ENCODE measurements around the gene OLFM3. TPM values are rescaled to one million over a fixed set of nuclear protein-coding genes. Genes with fewer than 3 reads are reported as not detected.

OLFM3 gene
- total RNA-seq, 4 donors from 2014 or later = not detected

GRCh38 chr1:101873672-101874071 is 123.1 kb downstream of the OLFM3 start:
- H3K4me3 ChIP-seq (ENCODE audit: low read depth, poor library complexity, severe bottlenecking) = no peak overlapping the region
- TF ChIP-seq POLR2A (IDR thresholded peaks at IDR 0.05) = no peak
- TF ChIP-seq, protein P1, sequence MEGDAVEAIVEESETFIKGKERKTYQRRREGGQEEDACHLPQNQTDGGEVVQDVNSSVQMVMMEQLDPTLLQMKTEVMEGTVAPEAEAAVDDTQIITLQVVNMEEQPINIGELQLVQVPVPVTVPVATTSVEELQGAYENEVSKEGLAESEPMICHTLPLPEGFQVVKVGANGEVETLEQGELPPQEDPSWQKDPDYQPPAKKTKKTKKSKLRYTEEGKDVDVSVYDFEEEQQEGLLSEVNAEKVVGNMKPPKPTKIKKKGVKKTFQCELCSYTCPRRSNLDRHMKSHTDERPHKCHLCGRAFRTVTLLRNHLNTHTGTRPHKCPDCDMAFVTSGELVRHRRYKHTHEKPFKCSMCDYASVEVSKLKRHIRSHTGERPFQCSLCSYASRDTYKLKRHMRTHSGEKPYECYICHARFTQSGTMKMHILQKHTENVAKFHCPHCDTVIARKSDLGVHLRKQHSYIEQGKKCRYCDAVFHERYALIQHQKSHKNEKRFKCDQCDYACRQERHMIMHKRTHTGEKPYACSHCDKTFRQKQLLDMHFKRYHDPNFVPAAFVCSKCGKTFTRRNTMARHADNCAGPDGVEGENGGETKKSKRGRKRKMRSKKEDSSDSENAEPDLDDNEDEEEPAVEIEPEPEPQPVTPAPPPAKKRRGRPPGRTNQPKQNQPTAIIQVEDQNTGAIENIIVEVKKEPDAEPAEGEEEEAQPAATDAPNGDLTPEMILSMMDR (IDR thresholded peaks at IDR 0.05) = no peak
- intact Hi-C loops (cut with DNase I; ENCODE audit: low total_unique reads) = no loop called here
- DNase-seq (ENCODE audit: low spot score in 2 of 2) = no peak
- WGBS, 2 donors = 90 to 95% methylated on average over 1 of the region's 1 CpG

DNA sequence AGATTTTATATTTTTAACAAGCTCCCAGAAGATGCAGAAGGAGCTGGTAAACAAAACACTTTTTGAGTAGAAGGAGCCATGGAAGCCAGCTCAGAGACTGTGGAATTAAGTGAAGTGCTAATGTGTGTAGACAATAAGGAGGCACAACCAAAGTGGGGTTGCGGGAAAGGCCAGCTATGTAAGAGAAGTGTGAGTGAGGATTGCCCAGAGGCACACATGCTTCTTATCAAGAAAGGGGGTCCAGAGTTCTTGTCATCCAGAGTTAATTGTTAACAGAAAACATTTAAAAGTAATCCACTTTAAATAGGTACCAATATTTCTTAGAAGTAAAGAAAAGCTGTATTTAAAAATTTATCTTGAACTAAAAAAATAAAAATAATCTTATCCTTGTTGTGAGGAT is 136.8 kb downstream of the OLFM3 start:
- TF ChIP-seq, protein P1 (IDR thresholded peaks at IDR 0.05) = no peak
- H3K4me3 ChIP-seq (ENCODE audit: low read depth, poor library complexity, severe bottlenecking) = no peak overlapping the region
- no peak for DNase-seq (ENCODE audit: low spot score in 2 of 2)
- intact Hi-C loops (cut with DNase I; ENCODE audit: low total_unique reads) = no loop called here
- 64 to 65% methylated on average over 1 of the region's 1 CpG for WGBS, 2 donors

- WGBS, 2 donors = 43 to 48% methylated on average over 3 of the region's 3 CpGs
- intact Hi-C loops (cut with DNase I; ENCODE audit: low total_unique reads) = no loop called here
- no peak overlapping the region for H3K4me3 ChIP-seq (ENCODE audit: low read depth, poor library complexity, severe bottlenecking)
- DNase-seq (ENCODE audit: low spot score in 2 of 2) = no peak
- TF ChIP-seq, protein P1 (IDR thresholded peaks at IDR 0.05) = no peak
- TF ChIP-seq POLR2A (IDR thresholded peaks at IDR 0.05) = no peak
Measured at GRCh38 chr1:101854271-101854670, 142.5 kb downstream of the OLFM3 start.

DNA sequence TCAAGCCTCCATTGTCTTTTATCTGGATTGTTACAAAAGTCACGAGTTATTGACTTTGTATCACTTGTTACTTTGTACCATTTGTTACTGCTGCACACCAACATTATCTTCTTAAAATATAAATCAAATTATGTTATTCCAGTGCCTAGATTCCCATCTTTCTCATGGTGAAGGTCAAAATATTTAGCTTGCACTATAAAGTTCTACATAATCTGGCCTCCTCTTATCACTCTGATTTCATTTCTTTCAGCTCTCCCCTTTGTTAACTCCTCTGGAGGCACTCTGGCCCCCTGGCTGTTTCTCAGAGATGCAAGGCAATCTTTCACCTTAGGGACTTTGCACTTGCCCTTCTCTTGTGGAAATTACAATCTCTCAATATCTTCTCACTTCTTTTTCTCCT is 143.8 kb downstream of the OLFM3 start:
- DNase-seq (ENCODE audit: low spot score in 2 of 2) = no peak
- intact Hi-C loops (cut with DNase I; ENCODE audit: low total_unique reads) = no loop called here
- no peak for TF ChIP-seq POLR2A (IDR thresholded peaks at IDR 0.05)
- H3K4me3 ChIP-seq (ENCODE audit: low read depth, poor library complexity, severe bottlenecking) = no peak overlapping the region
- 84 to 90% methylated on average over 1 of the region's 1 CpG for WGBS, 2 donors

- intact Hi-C loops (cut with DNase I; ENCODE audit: low total_unique reads) = no loop called here
- no peak overlapping the region for H3K4me3 ChIP-seq (ENCODE audit: low read depth, poor library complexity, severe bottlenecking)
- 55 to 74% methylated on average over 1 of the region's 1 CpG for WGBS, 2 donors
- TF ChIP-seq POLR2A (IDR thresholded peaks at IDR 0.05) = no peak
- TF ChIP-seq, protein P1 (IDR thresholded peaks at IDR 0.05) = no peak
- no peak for DNase-seq (ENCODE audit: low spot score in 2 of 2)
Measured at GRCh38 chr1:101849356-101849755, 147.4 kb downstream of the OLFM3 start.

DNA sequence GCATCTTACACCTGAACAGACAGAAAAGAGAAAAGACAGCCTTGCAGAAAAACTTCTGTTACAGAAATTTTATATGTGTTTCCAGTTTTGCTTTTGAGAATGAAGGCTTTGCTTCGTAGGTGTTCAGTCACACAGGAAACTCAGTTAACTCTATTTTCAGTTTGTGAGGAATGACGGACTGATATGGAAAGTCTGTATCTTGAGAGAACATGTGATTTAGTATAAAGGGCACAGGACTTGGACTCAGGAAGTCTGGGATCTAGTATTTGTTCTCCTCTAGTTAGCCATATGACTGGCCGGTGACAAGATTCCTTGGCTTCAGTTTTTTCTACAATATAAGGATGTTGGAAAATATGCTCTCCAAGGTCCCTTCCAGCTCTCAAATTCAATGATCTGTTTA is 149.1 kb downstream of the OLFM3 start:
- no peak overlapping the region for H3K4me3 ChIP-seq (ENCODE audit: low read depth, poor library complexity, severe bottlenecking)
- no peak for TF ChIP-seq POLR2A (IDR thresholded peaks at IDR 0.05)
- TF ChIP-seq, protein P1 (IDR thresholded peaks at IDR 0.05) = no peak
- DNase-seq (ENCODE audit: low spot score in 2 of 2) = no peak
- WGBS, 2 donors = 40 to 53% methylated on average over 3 of the region's 3 CpGs
- intact Hi-C loops (cut with DNase I; ENCODE audit: low total_unique reads) = no loop called here

Data from lower leg skin (tissue), 4 donors.